GM21381 (cell line): ENCODE measurements around the gene PPM1B.
"Not testable (repeated sequence)": the region's sequence is repeated elsewhere in the genome, so short reads cannot be mapped to it uniquely, and the experiment has no call there.

Experiments
- ATAC-seq: cut with Tn5 transposase; IDR thresholded peaks from one replicate; pipeline ENCODE4 v1.9.1; 2021; ENCODE audit warnings: mild to moderate bottlenecking, moderate library complexity; ENCODE audit not compliant: unreplicated experiment

The PPM1B gene

GRCh38 chr2:44195714-44196113 lies 27.0 kb downstream of the PPM1B start:
- no peak for ATAC-seq

DNA sequence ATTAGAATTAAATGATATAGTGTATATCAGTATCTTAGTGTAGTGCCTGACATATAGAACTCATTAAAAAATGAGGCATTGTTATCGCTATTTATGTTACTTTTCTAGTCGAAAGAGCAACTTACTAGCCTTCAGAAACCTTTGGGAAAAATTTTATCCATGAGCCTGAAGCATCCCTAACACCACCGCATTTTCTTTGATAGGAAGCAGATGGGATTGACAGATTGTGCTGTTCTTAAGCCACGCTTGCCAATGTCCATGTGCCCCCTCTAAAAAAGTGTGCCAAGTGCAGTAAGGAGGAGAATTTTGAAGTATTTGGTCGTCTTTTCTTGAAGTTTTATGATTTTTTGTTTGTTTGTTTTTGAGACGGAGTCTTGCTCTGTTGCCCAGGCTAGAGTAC lies 29.1 kb downstream of the PPM1B start:
- no peak for ATAC-seq

- ATAC-seq, result no peak
These were observed 31.3 kb downstream of the PPM1B start for GRCh38 chr2:44200011-44200410.

DNA sequence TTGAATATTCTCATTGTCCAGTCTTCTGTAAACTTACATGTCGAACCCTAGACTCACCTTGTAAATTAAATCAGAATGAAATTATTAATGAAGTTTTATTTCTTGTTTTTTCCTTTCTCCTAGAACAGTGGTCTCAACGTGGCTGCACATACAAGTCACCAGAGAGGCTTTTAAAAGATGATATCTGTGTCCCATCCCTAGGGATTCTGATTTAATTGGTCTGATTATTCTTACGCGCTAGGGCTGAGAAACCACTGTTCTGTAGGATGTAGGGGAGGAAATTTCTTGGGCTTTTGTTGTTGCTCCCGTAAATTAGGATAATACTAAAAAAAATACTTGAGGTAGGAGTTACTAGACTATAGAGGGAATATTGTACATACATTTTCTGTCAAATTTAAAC lies 32.1 kb downstream of the PPM1B start:
- no peak for ATAC-seq

DNA sequence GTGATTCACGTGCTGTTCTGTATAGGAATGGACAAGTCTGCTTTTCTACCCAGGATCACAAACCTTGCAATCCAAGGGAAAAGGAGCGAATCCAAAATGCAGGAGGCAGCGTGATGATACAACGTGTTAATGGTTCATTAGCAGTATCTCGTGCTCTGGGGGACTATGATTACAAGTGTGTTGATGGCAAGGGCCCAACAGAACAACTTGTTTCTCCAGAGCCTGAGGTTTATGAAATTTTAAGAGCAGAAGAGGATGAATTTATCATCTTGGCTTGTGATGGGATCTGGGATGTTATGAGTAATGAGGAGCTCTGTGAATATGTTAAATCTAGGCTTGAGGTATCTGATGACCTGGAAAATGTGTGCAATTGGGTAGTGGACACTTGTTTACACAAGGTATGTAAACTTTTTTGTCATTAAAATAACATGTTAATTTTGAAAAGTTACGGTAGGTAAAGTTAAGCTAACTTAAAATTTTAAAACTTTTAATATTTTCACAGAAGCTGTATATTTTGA lies 33.0 kb downstream of the PPM1B start:
- no peak for ATAC-seq

DNA sequence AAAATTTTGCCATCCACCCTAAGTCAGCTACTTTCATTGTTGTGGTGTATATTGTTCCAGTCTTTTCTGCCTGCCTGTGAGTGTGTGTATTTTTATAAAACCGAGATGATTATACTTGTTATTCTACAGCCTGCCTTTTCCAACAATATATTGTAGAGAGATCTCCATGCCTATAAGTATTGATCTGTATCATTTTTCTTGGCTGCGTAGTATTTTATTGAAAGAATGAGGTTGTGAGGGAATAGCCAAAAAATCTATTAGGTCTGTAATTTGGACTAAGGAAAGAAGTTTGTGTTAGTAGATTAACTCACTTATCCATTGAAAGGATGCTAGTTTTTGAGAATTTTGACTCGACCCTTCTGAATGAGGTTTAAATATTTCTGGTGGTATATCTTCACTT lies 34.9 kb downstream of the PPM1B start:
- no peak for ATAC-seq

DNA sequence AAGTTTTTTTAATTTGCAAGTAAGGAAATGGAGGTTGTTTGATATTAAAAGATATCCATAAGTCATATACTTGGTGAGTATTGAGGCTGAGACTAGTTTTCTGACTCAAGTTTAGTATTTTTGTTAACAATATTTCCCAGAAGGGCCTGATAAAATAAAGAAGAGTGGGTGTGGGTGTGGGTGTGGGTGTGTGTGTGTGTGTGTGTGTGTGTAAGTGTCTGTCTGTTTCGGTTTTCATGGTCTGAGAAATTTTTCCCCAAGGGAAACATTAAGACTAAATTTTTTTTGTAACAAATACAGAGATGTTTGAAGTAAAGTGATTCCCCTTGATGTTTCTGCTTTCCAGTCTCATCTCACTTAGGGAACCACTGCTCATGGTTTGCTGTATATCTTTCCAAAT lies 36.5 kb downstream of the PPM1B start:
- ATAC-seq, result no peak

DNA sequence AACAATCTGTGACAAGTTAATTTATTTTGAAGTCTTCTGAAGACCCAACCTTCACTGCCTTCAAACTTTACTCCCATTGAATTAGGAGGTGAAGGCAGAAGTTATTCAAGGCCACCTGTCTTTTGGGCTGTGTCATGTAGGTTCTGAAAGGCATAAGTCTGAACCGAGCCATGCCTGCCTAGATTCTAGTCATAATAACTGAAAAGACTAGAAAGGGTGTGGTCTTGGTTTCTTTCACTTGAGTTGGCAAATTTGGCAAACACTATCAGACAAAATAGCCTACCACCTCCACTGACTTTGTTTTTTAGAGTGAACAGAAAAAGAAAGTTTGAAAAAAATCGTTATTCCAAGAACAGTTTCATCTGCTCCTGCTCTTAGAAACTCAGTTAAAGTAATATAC lies 38.4 kb downstream of the PPM1B start:
- no peak for ATAC-seq

DNA sequence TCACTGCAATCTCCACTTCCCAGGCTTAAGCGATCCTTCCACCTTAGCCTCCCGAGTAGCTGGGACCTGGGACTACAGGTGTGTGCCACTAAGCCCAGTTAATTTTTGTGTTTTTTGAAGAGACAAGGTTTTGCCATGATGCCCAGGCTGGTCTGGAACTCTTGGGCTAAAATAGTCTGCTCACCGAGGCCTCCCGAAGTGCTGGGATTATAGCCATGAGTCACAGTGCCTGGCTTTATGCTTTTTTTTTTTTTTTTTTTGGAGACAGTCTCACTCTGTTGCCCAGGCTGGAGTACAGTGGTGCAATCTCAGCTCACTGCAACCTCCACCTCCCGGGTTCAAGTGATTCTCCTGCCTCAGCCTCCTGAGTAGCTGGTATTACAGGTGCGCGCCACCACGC lies 39.0 kb downstream of the PPM1B start:
- ATAC-seq, result not testable (repeated sequence)

GRCh38 chr2:44210362-44210761 lies 41.7 kb downstream of the PPM1B start:
- no peak for ATAC-seq

DNA sequence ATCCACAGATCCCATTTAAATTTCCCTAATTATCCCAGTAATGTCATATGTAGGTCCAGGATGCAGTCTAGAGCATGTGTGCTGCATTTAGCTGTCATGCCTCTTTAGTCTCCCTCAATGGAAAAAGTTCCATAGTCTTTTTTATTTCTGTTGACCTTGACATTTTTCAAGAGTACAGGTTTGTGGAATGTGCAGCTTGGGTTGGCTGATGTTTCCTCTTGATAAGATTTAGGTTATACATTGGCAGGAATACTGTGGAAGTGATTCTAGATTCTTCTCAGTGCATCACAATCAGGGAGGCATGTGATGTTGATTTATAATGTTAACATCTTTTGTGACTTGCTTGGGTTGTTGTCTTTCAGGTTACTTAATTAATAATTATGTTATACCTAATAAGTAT lies 42.5 kb downstream of the PPM1B start:
- no peak for ATAC-seq

- ATAC-seq, result no peak
These were observed 43.6 kb downstream of the PPM1B start for GRCh38 chr2:44212302-44212701.

- no peak for ATAC-seq
These were observed 47.2 kb downstream of the PPM1B start for GRCh38 chr2:44215827-44216226.

- ATAC-seq, result no peak
These were observed 50.1 kb downstream of the PPM1B start for GRCh38 chr2:44218771-44219170.

DNA sequence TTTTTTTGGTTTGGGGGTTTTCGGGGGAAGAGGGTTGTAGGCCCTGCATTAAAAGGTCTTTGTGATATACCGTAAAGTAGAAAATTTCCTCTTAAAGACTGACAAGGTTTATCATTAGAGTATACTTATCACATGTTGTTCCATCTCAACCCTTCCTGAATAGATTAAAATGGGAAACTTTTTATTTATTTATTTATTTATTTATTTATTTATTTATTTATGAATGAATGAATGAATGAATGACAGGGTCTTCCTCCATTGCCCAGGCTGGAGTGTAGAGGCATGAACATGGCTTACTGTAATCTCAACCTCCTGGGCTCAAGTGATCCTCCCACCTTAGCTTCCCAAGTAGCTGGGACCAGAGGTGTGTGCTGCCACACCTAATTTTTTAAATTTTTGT lies 58.1 kb downstream of the PPM1B start:
- ATAC-seq, result no peak

DNA sequence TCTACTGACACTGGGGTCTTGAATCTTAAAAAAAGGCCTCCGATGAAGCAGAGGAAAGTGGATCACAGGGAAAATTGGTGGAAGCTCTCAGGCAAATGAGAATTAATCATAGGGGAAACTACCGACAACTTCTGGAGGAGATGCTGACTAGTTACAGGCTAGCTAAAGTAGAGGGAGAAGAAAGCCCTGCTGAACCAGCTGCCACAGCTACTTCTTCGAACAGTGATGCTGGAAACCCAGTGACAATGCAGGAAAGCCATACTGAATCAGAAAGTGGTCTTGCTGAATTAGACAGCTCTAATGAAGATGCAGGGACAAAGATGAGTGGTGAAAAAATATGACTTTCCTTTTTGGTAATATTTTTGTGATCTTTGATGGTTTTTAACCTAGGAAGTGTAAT lies 61.7 kb downstream of the PPM1B start:
- no peak for ATAC-seq

GRCh38 chr2:44233450-44234128 lies 64.9 kb downstream of the PPM1B start:
- ATAC-seq, result no peak

GRCh38 chr2:44237221-44237620 lies 68.5 kb downstream of the PPM1B start:
- ATAC-seq, result peak; percentile 62

DNA sequence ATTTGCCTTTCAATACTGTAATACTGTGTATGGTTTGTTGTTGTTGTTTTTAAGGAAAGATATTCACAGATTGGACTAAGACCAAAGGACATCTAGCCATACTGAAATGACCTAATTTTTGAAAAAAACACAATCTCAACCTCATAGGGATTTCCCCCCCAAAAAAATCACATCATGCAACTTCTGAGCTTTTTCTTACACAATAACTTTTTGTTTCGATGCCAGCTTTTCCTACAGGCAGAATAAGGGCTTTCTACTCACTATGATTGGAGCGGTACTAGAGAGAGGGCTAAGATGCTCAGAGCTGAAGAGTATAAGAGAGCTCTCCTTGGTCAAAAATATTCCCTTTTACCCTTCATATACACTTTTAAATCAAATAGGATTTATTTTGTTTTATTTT lies 74.2 kb downstream of the PPM1B start:
- ATAC-seq, result no peak

DNA sequence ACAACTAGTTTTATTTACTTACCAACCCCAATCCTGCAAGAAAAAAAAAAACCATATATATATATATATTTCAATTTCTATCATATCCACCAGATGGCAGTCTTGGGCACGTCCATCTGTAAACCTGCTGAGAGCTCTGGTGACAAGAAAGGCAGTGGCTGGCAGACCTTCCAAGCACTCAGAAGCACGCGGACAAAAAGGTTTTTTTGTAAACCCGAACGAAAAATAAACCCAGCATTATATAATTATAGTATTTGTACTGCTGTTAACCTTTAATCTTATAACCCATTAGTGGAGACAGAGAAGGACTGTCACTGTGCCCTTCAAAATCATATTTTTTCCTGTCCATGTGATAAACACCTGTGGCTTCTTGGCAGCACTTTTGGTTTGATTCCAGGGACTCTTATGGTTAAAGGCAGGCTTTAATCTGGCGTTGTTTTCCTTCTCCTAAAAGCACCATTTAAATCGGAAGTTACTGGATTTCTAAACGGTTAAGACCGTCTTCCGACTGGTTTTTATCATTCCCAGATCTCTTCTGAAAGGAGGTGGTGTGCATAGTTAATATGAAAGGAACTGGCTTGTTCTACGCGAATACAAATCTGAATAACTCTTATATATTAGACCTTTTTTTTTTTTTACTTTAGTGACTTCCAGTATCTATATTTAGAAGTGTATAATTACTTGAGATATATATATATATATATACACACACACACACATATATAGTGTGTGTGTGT lies 75.6 kb downstream of the PPM1B start:
- ATAC-seq, result no peak

GRCh38 chr2:44245083-44245861 lies 76.6 kb downstream of the PPM1B start:
- no peak for ATAC-seq

GRCh38 chr2:44246436-44246835 lies 77.8 kb downstream of the PPM1B start:
- no peak for ATAC-seq
